ENCODE results near the gene ENGASE.

DNA sequence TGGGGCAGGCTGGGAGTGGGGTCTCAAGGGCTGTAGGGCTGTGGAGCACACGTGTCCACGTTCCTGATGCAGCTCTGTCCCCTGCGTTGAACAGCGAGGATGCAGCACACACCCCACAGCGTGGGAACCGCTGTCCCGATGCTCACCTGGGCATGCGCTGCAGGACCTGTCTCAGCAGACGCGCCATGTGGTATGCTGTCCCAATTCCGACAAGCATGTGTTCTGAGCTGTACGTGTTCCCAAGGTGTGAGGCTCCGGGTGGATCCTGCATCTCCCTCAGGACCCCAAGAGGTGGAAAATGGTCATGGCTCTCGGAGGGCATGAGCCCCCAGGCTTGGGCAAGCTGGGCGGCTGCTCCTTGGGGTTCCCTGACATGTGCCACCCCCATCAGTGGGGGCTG is 34.2 kb downstream of the ENGASE start:
- no peak for TF ChIP-seq EZH2 (IDR thresholded peaks at IDR 0.05; ENCODE audit: insufficient read depth, poor library complexity, severe bottlenecking)
- no peak for TF ChIP-seq EZH2phosphoT487 (IDR thresholded peaks at IDR 0.05; ENCODE audit: insufficient read depth, low read depth)
